ENCODE results near the gene GBF1.

DNA sequence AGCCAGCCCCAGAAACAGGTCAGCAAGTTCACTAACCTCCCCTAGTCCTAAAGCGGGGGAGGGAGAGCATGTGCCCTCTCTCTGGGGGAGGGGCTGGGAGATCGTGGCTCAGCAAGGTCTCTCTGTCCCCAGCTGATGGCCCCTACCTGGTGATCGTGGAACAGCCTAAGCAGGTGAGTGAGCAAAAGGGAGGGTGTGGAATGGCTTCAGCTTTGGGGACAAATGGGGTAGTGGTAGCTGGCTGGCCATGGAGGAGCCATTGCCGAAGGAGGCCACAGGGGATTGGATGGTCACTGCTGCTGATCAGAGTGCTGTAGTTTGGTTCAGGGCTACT, 151.0 kb downstream of the GBF1 start:
- TF ChIP-seq, protein P1, sequence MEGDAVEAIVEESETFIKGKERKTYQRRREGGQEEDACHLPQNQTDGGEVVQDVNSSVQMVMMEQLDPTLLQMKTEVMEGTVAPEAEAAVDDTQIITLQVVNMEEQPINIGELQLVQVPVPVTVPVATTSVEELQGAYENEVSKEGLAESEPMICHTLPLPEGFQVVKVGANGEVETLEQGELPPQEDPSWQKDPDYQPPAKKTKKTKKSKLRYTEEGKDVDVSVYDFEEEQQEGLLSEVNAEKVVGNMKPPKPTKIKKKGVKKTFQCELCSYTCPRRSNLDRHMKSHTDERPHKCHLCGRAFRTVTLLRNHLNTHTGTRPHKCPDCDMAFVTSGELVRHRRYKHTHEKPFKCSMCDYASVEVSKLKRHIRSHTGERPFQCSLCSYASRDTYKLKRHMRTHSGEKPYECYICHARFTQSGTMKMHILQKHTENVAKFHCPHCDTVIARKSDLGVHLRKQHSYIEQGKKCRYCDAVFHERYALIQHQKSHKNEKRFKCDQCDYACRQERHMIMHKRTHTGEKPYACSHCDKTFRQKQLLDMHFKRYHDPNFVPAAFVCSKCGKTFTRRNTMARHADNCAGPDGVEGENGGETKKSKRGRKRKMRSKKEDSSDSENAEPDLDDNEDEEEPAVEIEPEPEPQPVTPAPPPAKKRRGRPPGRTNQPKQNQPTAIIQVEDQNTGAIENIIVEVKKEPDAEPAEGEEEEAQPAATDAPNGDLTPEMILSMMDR (IDR thresholded peaks at IDR 0.05 in 2 of 3, conservative IDR thresholded peaks at IDR 0.05 in 1 of 3; ENCODE audit: control insufficient read depth in 2 of 3, extremely low read depth in 1 of 3, insufficient read depth in 1 of 3, low read depth in 3 of 3, low read length in 3 of 3), result no peak
- no peak for TF ChIP-seq EZH2 (IDR thresholded peaks at IDR 0.05; ENCODE audit: borderline replicate concordance, control insufficient read depth, low read depth, low read length)
- no peak for TF ChIP-seq RAD51 (IDR thresholded peaks at IDR 0.05)
- no peak for TF ChIP-seq ZBTB11 (CRISPR knock-in tag; IDR thresholded peaks at IDR 0.05)
- no peak for TF ChIP-seq CREB1 (IDR thresholded peaks at IDR 0.05; ENCODE audit: low read depth)
- TF ChIP-seq, protein P2, sequence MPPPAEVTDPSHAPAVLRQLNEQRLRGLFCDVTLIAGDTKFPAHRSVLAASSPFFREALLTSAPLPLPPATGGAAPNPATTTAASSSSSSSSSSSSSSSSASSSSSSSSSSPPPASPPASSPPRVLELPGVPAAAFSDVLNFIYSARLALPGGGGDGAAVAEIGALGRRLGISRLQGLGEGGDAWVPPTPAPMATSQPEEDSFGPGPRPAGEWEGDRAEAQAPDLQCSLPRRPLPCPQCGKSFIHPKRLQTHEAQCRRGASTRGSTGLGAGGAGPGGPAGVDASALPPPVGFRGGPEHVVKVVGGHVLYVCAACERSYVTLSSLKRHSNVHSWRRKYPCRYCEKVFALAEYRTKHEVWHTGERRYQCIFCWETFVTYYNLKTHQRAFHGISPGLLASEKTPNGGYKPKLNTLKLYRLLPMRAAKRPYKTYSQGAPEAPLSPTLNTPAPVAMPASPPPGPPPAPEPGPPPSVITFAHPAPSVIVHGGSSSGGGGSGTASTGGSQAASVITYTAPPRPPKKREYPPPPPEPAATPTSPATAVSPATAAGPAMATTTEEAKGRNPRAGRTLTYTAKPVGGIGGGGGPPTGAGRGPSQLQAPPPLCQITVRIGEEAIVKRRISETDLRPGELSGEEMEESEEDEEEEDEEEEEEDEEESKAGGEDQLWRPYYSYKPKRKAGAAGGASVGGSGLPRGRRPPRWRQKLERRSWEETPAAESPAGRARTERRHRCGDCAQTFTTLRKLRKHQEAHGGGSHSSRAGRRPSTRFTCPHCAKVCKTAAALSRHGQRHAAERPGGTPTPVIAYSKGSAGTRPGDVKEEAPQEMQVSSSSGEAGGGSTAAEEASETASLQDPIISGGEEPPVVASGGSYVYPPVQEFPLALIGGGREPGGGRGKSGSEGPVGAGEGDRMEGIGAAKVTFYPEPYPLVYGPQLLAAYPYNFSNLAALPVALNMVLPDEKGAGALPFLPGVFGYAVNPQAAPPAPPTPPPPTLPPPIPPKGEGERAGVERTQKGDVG (CRISPR knock-in tag; IDR thresholded peaks at IDR 0.05), result no peak

Measured in GM12878 (cell line).